ENCODE data around the gene P3H1.
"Not testable (repeated sequence)": the region's sequence is repeated elsewhere in the genome, so short reads cannot be mapped to it uniquely, and the experiment has no call there.

P3H1 gene

GRCh38 chr1:42769811-42770210, 3.0 kb upstream of the P3H1 start:
- no peak for DNase-seq (ENCODE audit: low spot score)

GRCh38 chr1:42768172-42768571, 1.3 kb upstream of the P3H1 start:
- no peak for DNase-seq (ENCODE audit: low spot score)

- no peak for DNase-seq (ENCODE audit: low spot score)
Observed at GRCh38 chr1:42767510-42768000, 727 bp upstream of the P3H1 start.

- DNase-seq (ENCODE audit: low spot score): peak; percentile 79
Observed at GRCh38 chr1:42765832-42766740, 742 bp downstream of the P3H1 start.

- DNase-seq (ENCODE audit: low spot score): no peak
Observed at GRCh38 chr1:42765269-42765668, 1.6 kb downstream of the P3H1 start.

GRCh38 chr1:42762269-42762668, 4.6 kb downstream of the P3H1 start:
- no peak for DNase-seq (ENCODE audit: low spot score)

- DNase-seq (ENCODE audit: low spot score): no peak
Observed at GRCh38 chr1:42761567-42761966, 5.3 kb downstream of the P3H1 start.

- DNase-seq (ENCODE audit: low spot score): no peak
Observed at GRCh38 chr1:42759114-42759513, 7.7 kb downstream of the P3H1 start.

- no peak for DNase-seq (ENCODE audit: low spot score)
Observed at GRCh38 chr1:42758641-42759040, 8.2 kb downstream of the P3H1 start.

GRCh38 chr1:42757892-42758275, 8.9 kb downstream of the P3H1 start:
- DNase-seq (ENCODE audit: low spot score): no peak

- DNase-seq (ENCODE audit: low spot score): peak; percentile 78
Observed at GRCh38 chr1:42756956-42757891, 9.6 kb downstream of the P3H1 start.

- peak; percentile 69 for DNase-seq (ENCODE audit: low spot score)
Observed at GRCh38 chr1:42753070-42753469, 13.8 kb downstream of the P3H1 start.

- no peak for DNase-seq (ENCODE audit: low spot score)
Observed at GRCh38 chr1:42752284-42752683, 14.5 kb downstream of the P3H1 start.

- not testable (repeated sequence) for DNase-seq (ENCODE audit: low spot score)
Observed at GRCh38 chr1:42751511-42752070, 15.2 kb downstream of the P3H1 start.

- DNase-seq (ENCODE audit: low spot score): no peak
Observed at GRCh38 chr1:42750041-42750440, 16.8 kb downstream of the P3H1 start.

- no peak for DNase-seq (ENCODE audit: low spot score)
Observed at GRCh38 chr1:42748461-42749410, 18.1 kb downstream of the P3H1 start.

GRCh38 chr1:42748021-42748420, 18.8 kb downstream of the P3H1 start:
- DNase-seq (ENCODE audit: low spot score): no peak

GRCh38 chr1:42747125-42747524, 19.7 kb downstream of the P3H1 start:
- DNase-seq (ENCODE audit: low spot score): peak; percentile 47

GRCh38 chr1:42746436-42747105, 20.3 kb downstream of the P3H1 start:
- no peak for DNase-seq (ENCODE audit: low spot score)

- no peak for DNase-seq (ENCODE audit: low spot score)
Observed at GRCh38 chr1:42745851-42746250, 21.0 kb downstream of the P3H1 start.

- no peak for DNase-seq (ENCODE audit: low spot score)
Observed at GRCh38 chr1:42744148-42744413, 22.7 kb downstream of the P3H1 start.
